DOHH2 (cell line): Measurements from ENCODE around the gene ZDHHC1.

ENCODE experiments used
- H3F3A ChIP-seq: fragments of 200-600 bp; sonication (generic), shearing (Covaris generic); 2 replicates; pipeline ENCODE4 v1.6.0; 2016; ENCODE audit warnings: antibody characterized with exemption, mild to moderate bottlenecking; ENCODE audit not compliant: control insufficient read depth, insufficient read depth
- H3K27ac ChIP-seq: fragments of 200-600 bp; sonication (generic); 2 replicates; pipeline ENCODE4 v1.5.1; 2014; ENCODE audit warnings: low read depth, mild to moderate bottlenecking, low read length, moderate library complexity
- H3K27me3 ChIP-seq: fragments of 200-600 bp; sonication (generic); 2 replicates; pipeline ENCODE4 v1.6.1; 2014; ENCODE audit warnings: mild to moderate bottlenecking, low read length, mixed read lengths; ENCODE audit not compliant: control insufficient read depth
- H3K36me3 ChIP-seq: fragments of 200-600 bp; sonication (generic); 2 replicates; pipeline ENCODE4 v1.6.1; 2014; ENCODE audit warnings: mild to moderate bottlenecking, low read length, moderate library complexity, mixed read lengths; ENCODE audit not compliant: control insufficient read depth
- H3K4me1 ChIP-seq: fragments of 200-600 bp; sonication (generic); 2 replicates; pipeline ENCODE4 v1.6.1; 2014; ENCODE audit warnings: mild to moderate bottlenecking, low read length, mixed read lengths; ENCODE audit not compliant: control insufficient read depth
- H3K4me2 ChIP-seq: fragments of 200-600 bp; sonication (generic); 2 replicates; pipeline ENCODE4 v1.6.0; 2014; ENCODE audit warnings: mild to moderate bottlenecking, low read length, moderate library complexity
- H3K4me3 ChIP-seq: fragments of 200-600 bp; sonication (generic); 2 replicates; pipeline ENCODE4 v1.5.1; 2014; ENCODE audit warnings: mild to moderate bottlenecking, low read length, mixed read lengths
- H3K79me2 ChIP-seq: fragments of 200-600 bp; sonication (generic); 2 replicates; pipeline ENCODE4 v1.6.1; 2014; ENCODE audit warnings: mild to moderate bottlenecking, low read length, mixed read lengths; ENCODE audit not compliant: control insufficient read depth
- H3K9me2 ChIP-seq: fragments of 200-600 bp; sonication (generic); replicated peaks from 2 replicates; pipeline ENCODE4 v1.6.1; 2014; ENCODE audit warnings: mild to moderate bottlenecking, low read length, mixed read lengths; ENCODE audit not compliant: control insufficient read depth
- H3K9me3 ChIP-seq: fragments of 200-600 bp; sonication (generic); 2 replicates; pipeline ENCODE4 v1.6.1; 2014; ENCODE audit warnings: antibody characterized with exemption, low read length, mixed read lengths; ENCODE audit not compliant: control insufficient read depth, insufficient read depth
- H4K20me1 ChIP-seq: fragments of 200-600 bp; sonication (generic); 2 replicates; pipeline ENCODE4 v1.6.0; 2014; ENCODE audit warnings: low read depth, mild to moderate bottlenecking, antibody characterized with exemption, low read length, moderate library complexity; ENCODE audit not compliant: control insufficient read depth, insufficient read depth
- EZH2phosphoT487 ChIP-seq: fragments of 200-600 bp; sonication (generic); IDR thresholded peaks from 2 replicates; pipeline ENCODE4 v1.6.1; 2017; ENCODE audit warnings: borderline replicate concordance, mild to moderate bottlenecking, antibody characterized with exemption, low read length, moderate library complexity, mixed read lengths
- TF ChIP-seq, protein P1 (sequence below): fragments of 200-600 bp; sonication (generic); IDR thresholded peaks from one replicate; pipeline ENCODE4 v1.5.1; 2014; ENCODE audit warnings: antibody characterized with exemption, mild to moderate bottlenecking, low read depth, low read length; ENCODE audit not compliant: poor library complexity, severe bottlenecking

Gene ZDHHC1

DNA sequence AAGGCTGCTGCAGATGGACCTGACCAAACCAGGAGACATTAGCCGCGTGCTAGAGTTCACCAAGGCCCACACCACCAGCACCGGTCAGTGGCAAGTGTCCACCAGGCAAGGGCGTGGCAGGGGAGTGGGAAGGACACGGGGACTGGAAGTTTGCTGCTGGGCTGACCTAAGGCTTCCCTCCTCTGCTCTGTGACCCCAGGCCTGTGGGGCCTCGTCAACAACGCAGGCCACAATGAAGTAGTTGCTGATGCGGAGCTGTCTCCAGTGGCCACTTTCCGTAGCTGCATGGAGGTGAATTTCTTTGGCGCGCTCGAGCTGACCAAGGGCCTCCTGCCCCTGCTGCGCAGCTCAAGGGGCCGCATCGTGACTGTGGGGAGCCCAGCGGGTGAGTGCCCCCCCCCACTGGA lies 19.5 kb upstream of the ZDHHC1 start:
- peaks cover 8% of the 10 kb centered on the region for H3K4me1 ChIP-seq
- no peaks in the 10 kb centered on the region for H3F3A ChIP-seq
- peaks cover 16% of the 10 kb centered on the region; the same call in 1 of the 2 replicates for H3K36me3 ChIP-seq
- 0 out of 2 replicates have a peak, but pooled peaks cover 3% of the 10 kb centered on the region for H4K20me1 ChIP-seq
- H3K79me2 ChIP-seq, result no peaks in the 10 kb centered on the region
- no peaks in the 10 kb centered on the region for H3K9me3 ChIP-seq
- H3K27me3 ChIP-seq, result peaks cover 18% of the 10 kb centered on the region
- no peak overlapping the region for H3K4me3 ChIP-seq
- no peaks in the 10 kb centered on the region for H3K9me2 ChIP-seq
- TF ChIP-seq, protein P1, sequence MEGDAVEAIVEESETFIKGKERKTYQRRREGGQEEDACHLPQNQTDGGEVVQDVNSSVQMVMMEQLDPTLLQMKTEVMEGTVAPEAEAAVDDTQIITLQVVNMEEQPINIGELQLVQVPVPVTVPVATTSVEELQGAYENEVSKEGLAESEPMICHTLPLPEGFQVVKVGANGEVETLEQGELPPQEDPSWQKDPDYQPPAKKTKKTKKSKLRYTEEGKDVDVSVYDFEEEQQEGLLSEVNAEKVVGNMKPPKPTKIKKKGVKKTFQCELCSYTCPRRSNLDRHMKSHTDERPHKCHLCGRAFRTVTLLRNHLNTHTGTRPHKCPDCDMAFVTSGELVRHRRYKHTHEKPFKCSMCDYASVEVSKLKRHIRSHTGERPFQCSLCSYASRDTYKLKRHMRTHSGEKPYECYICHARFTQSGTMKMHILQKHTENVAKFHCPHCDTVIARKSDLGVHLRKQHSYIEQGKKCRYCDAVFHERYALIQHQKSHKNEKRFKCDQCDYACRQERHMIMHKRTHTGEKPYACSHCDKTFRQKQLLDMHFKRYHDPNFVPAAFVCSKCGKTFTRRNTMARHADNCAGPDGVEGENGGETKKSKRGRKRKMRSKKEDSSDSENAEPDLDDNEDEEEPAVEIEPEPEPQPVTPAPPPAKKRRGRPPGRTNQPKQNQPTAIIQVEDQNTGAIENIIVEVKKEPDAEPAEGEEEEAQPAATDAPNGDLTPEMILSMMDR, result no peak
- no peak for TF ChIP-seq EZH2phosphoT487
- no peak overlapping the region for H3K27ac ChIP-seq
- no peak overlapping the region for H3K4me2 ChIP-seq

GRCh38 chr16:67433131-67433719 lies 16.9 kb upstream of the ZDHHC1 start:
- Histone ChIP-seq H3K9me2 (no peaks in the 10 kb centered on the region), H3K4me3 (no peak overlapping the region), H3K9me3 (no peaks in the 10 kb centered on the region), H3F3A (no peaks in the 10 kb centered on the region), H4K20me1 (0 out of 2 replicates have a peak, but pooled peaks cover 3% of the 10 kb centered on the region), H3K4me2 (no peak overlapping the region), H3K27ac (no peak overlapping the region), H3K79me2 (no peaks in the 10 kb centered on the region), H3K27me3 (peaks cover 43% of the 10 kb centered on the region), H3K4me1 (peaks cover 12% of the 10 kb centered on the region), H3K36me3 (peaks cover 9% of the 10 kb centered on the region; the same call in 1 of the 2 replicates)
- TF ChIP-seq, protein P1, result no peak
- TF ChIP-seq EZH2phosphoT487, result no peak

DNA sequence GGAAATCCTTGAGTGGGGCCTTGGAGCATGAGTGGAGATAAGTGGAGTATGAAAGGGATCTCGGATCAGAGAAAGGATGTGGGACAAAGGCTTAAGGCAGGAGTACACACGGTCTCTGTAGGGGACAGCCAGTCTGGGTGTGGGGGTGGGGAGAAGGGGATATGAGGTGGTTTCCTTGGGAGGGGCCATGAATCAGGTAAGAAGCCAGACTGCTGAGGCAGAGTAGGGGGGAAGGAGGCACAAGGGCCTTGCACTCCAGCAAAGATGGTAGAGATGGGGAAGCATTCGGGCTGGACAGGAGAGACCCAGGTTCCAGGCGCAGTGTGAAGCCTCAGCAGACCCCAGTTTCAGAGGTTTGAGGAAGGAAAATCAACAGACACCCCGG lies 16.2 kb upstream of the ZDHHC1 start:
- H3K4me3 ChIP-seq, result no peak overlapping the region
- H3K36me3 ChIP-seq, result peaks cover 1% of the 10 kb centered on the region; the same call in 1 of the 2 replicates
- H3K79me2 ChIP-seq, result no peaks in the 10 kb centered on the region

More for the DNA sequence above, 16.2 kb upstream of the ZDHHC1 start:
- Histone ChIP-seq H3K27me3 (peaks cover 44% of the 10 kb centered on the region), H3K9me2 (no peaks in the 10 kb centered on the region), H3K27ac (no peak overlapping the region), H4K20me1 (0 out of 2 replicates have a peak, but pooled peaks cover 3% of the 10 kb centered on the region), H3K4me2 (no peak overlapping the region), H3K4me1 (peaks cover 12% of the 10 kb centered on the region), H3K9me3 (no peaks in the 10 kb centered on the region), H3F3A (no peaks in the 10 kb centered on the region)
- TF ChIP-seq, protein P1, result no peak
- TF ChIP-seq EZH2phosphoT487, result no peak
